Epithelial cell of esophagus (primary cell): ENCODE results near the gene TLR8.
A peak's percentile ranks its signal among the peaks of the same experiment; 100 is the strongest.

Source experiments
- DNase-seq: peaks from one replicate; pipeline ENCODE4 v3.0.0; 2010; ENCODE audit warnings: low read depth
- H3K4me3 ChIP-seq: 2 replicates; pipeline ENCODE4 v1.5.1; 2011; ENCODE audit warnings: mild to moderate bottlenecking, low read length, control low read depth
- TF ChIP-seq, protein P1 (sequence below): IDR thresholded peaks from 2 replicates; pipeline ENCODE4 v1.5.1; 2011; ENCODE audit warnings: low read depth, mild to moderate bottlenecking, low read length, control low read depth, inconsistent platforms; ENCODE audit not compliant: insufficient read depth; ENCODE audit errors: missing control alignments

Gene TLR8

DNA sequence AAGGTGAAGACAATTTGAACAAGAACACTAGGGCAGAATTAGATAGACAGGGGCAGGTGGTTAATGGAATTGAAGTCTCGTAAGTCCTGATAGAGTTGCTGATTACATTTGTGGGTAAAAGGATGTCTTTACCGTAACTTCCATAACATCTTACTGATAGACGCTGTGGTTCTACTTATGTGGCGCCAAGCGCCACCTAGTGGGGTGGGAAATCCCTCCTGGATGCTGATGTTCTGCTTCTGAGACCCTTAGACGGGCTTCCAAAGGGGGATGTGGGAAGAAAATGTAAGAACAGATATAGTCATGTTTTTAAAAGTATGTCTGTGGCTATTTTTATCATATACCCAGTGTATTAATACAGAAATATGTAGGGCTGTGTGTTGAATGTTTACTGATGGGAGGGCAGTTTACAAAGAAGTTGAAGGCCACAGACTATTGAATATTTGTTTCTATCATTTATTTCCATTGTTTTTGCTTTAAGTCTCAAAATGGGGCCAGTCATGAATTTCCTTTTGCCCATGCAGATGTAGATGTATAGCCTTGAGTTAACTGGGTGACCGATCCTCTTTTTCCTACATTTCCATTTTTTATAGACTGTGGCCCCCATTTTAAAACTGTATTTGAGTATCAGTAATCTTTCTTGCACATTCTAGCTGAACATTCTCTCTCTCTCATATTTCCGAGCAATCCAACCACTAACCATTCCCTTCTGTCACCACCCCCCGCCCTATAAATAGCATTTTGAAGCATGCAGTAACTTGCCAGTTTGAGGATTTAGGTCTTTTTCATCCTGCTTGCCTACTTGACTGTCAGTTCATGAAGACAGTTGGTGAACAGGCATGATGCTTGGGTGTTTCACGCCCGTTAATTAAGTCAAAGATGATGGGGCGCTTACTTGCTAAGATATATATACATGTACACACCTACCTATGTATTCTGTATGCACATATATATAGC, 12.1 kb upstream of the TLR8 start:
- H3K4me3 ChIP-seq = no peak overlapping the region
- TF ChIP-seq, protein P1, sequence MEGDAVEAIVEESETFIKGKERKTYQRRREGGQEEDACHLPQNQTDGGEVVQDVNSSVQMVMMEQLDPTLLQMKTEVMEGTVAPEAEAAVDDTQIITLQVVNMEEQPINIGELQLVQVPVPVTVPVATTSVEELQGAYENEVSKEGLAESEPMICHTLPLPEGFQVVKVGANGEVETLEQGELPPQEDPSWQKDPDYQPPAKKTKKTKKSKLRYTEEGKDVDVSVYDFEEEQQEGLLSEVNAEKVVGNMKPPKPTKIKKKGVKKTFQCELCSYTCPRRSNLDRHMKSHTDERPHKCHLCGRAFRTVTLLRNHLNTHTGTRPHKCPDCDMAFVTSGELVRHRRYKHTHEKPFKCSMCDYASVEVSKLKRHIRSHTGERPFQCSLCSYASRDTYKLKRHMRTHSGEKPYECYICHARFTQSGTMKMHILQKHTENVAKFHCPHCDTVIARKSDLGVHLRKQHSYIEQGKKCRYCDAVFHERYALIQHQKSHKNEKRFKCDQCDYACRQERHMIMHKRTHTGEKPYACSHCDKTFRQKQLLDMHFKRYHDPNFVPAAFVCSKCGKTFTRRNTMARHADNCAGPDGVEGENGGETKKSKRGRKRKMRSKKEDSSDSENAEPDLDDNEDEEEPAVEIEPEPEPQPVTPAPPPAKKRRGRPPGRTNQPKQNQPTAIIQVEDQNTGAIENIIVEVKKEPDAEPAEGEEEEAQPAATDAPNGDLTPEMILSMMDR = peak; percentile 66
- peak; percentile 24 for DNase-seq

DNA sequence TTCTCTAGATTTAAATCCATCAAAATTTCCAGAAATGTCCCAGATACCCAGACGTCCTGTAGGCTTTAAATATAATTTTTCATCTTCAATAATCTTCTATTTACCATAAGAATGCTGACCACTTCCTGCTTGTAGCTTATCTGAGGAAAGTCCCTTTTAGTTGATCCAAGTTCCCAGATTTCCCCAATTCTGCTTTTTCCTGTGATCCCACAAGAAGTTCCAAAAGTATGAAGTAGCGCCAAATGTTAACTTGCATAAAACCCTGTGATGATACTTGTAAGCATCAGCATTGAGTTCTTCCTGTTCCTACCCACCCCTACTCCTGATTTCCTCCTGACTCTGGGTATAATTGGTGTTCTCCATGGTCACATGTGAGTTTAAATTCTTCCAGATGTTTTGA, 10.6 kb upstream of the TLR8 start:
- H3K4me3 ChIP-seq = no peak overlapping the region
- TF ChIP-seq, protein P1 = no peak
- DNase-seq = no peak

DNA sequence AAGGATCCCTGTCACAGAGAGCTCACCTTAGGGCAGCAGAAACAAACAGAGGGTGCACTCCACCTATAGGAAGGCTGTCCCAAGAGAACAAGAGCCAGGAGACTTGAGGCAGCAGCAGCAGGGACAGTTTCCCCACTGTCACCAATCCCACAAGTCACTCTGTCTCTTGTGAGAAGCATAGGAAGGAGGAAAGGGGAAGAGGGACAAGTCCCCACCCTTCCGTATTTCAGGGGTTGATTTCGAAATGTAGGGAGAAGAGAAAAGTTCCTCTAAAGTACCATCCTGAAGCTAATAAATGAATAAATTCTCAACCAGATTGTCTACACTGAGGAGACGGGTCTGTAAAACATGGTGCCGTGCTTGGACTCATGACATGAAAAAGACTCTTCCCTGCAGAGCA, 9.5 kb upstream of the TLR8 start:
- TF ChIP-seq, protein P1 = no peak
- DNase-seq = no peak
- H3K4me3 ChIP-seq = no peak overlapping the region

DNA sequence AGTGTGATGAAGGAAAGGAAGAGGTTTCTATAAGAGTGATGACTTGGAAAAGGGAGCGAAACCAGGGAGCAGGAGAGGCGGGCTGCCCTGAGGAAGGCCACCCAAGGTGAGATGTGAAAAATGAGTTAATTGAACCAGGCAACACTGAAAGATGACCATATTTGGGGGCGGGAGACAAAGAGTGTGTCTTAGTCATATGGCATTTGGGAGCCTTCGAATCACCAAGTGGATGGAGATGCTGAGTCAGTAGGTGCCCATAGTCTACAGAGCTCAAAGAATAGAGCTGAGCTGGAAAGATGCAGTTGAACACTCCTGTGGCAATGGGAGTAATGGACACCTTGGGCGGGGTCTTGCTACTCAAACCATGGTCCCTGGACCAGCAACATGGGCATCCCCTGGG, 8.3 kb upstream of the TLR8 start:
- TF ChIP-seq, protein P1 = no peak
- no peak for DNase-seq
- H3K4me3 ChIP-seq = no peak overlapping the region

DNA sequence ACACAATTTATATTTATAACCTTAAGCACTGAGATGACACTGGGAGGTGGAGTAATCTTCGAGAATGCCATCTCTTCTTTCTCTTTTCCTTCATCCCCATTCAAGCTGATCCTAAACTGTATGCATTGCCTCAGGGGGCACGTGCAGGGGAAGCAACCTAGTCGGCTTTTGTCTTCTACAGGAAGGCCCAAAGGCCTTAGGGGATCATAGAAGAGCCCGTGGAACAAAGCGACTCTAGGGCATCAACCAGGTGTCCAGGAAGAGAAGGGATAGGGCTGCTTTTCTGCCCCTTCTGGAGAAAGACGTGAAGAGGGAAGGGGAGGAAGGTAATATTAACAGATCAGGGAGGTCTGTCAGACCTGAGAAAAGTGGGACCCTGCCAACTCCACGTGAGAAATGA, 6.9 kb upstream of the TLR8 start:
- H3K4me3 ChIP-seq = no peak overlapping the region
- DNase-seq = no peak
- TF ChIP-seq, protein P1 = no peak

DNA sequence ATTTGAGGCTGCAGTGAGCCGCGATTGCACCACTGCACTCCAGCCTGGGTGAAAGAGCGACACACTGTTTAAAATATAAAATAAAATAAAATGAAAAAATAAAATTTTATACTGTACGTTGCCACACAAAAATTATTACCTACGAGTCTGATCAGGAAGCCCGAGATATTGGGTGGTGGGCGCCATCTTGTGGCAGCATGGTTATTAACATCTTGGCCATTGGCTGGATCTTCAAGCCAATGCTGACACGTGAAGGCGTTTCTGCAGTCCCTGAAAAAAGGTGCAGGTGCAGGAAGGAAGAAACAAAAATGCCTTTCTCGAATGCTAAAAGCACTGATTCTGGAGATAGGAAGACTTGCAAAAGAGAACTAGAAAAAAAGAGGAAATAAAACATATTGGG, 4.9 kb upstream of the TLR8 start:
- peak; percentile 61 for DNase-seq
- H3K4me3 ChIP-seq = no peak overlapping the region
- TF ChIP-seq, protein P1 = peak; percentile 62

DNA sequence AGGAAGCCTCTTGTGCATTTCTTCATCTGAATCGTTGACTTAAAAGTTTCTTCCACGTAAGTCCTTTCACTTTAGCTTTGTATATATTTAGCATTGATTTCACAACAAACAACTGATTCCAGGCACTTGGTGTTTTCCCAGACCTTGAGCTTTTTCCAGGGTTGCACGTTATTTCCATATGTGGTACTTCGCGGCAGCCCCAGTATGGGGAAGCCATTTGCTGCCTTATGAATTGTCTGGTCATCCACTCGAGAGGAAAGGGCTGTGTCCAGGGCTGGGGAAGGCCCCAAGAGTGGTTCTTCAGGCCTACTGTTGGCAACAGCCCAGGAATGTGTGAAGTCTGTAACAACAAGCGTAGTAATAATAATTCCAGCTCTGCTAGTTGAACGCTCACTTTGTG, 2.8 kb upstream of the TLR8 start:
- TF ChIP-seq, protein P1 = no peak
- no peak overlapping the region for H3K4me3 ChIP-seq
- no peak for DNase-seq
